GM10266 (cell line): ENCODE data around the gene DDO.

ENCODE experiments used
- DNase-seq: peaks from one replicate; pipeline ENCODE4 v3.0.0; 2012; ENCODE audit errors: extremely low spot score
- TF ChIP-seq, protein P1 (sequence below): IDR thresholded peaks from 2 replicates; pipeline ENCODE4 v1.5.1; 2012; ENCODE audit warnings: mild to moderate bottlenecking, low read depth; ENCODE audit not compliant: control insufficient read depth, insufficient read depth; ENCODE audit errors: missing control alignments

Gene DDO

DNA sequence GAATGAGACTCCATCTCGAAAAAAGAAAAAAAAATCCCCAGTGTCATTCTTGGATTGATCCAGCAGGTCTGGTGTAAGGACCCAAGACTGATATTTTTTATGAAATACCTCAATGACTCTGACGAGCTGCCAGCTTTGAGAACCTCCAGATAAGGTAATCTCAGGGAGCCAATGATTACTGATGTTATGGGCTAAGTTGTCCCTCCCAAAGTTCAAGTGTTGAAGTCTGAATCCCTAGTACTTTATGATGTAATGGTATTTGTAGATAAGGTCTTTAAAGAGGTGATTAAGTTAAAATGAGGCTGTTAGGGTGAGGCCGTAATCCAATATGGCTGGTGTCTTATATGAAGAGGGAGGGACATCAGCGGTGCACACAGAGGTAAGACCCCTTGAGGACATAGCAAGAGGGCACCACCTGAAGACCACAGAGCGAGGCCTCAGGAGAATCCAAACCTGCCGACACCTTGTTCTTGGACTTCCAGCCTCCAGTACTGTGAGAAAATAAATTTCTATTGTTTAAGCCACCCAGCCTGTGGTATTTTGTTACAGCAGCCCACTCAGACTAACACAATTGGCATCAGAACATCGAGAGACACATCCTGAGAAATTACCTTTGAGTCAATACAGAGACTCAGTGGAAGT lies 19.7 kb upstream of the DDO start:
- no peak for DNase-seq

DNA sequence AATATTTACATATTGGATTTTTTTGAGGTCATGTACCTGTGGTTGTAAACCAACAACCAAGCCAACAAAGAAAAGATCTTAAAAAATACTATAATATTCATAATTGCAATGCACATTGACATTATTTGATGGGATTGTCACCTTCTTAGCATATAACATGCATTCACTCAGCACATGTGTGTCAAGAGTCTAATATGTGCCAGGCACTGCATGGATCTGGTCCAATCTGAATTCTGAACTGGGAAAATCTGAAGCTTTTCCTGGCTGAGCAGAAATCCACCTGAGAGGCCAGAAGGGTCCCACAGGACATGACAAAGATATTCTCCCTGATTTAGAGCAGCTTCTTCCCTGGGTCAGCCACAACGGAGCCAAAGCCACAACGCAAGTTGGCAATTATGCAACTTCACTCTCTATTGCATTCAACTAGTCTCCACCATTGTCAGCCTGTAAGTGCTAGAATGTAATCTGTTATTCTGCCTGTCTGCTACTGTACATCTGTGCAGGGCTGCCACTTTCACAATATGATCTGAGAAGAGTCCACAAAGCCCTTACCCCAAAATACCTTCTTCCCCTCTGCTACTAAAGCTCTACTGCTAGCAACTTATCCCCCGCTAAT lies 17.0 kb upstream of the DDO start:
- DNase-seq = no peak
- TF ChIP-seq, protein P1, sequence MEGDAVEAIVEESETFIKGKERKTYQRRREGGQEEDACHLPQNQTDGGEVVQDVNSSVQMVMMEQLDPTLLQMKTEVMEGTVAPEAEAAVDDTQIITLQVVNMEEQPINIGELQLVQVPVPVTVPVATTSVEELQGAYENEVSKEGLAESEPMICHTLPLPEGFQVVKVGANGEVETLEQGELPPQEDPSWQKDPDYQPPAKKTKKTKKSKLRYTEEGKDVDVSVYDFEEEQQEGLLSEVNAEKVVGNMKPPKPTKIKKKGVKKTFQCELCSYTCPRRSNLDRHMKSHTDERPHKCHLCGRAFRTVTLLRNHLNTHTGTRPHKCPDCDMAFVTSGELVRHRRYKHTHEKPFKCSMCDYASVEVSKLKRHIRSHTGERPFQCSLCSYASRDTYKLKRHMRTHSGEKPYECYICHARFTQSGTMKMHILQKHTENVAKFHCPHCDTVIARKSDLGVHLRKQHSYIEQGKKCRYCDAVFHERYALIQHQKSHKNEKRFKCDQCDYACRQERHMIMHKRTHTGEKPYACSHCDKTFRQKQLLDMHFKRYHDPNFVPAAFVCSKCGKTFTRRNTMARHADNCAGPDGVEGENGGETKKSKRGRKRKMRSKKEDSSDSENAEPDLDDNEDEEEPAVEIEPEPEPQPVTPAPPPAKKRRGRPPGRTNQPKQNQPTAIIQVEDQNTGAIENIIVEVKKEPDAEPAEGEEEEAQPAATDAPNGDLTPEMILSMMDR = no peak

More for the DNA sequence above, 19.7 kb upstream of the DDO start:
- TF ChIP-seq, protein P1 = no peak

DNA sequence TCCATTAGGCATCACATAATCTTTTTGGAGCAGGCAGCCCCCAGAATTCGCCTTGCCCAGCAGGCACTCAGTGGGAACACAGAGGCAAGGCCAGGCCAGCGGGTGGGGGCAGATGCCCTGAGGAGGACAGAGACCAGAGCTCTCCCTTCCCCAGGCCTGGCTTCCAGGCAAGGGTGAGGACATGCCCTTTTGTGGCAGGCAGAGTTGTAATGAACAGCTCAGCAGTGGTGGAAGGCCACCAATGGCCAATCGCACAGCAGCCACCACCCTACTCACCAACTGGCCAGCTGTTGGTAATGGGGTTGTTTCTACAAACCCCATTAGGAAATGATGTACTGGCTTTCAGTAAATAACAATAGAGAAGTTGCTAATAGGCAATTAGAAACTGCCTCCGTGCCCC lies 15.4 kb upstream of the DDO start:
- no peak for DNase-seq
- TF ChIP-seq, protein P1 = no peak

DNA sequence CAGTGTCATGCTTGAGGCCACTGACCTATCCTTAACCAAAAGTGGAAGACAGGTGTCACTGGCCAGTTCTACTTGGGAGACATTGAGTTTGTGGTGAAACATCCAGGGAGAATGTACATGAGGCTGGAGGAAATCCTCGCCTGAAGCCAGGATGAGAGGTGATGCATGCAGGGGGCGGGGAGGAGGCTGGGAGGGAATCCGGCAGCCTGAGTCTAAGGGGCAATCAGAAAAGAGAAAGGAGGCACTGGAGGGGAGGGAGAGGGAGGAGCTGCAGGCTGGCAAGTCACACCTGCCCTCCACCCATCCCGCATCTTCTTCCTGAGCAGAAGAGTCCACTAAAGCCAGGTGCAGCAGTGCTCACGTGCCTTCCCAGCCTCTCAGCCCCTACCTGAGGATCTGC lies 14.9 kb upstream of the DDO start:
- TF ChIP-seq, protein P1 = no peak
- DNase-seq = no peak

DNA sequence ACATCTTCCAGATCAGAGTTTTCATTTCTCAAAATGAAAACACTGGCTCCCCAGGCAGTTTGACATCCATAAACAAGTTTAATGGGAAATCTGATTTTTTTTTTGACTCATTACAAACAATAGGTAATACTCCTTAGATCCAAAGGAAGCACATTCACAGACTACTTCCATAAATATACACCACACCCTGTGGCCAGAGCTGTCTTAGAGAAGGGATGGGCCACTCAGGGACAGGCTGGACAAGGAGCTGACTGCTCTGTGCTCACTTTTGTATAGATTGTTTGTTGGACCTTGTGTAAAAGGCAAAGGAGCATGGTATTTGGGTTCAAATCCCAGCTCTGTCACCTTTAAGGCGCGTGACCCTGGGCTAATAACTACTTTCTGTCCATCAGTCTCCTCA lies 12.8 kb upstream of the DDO start:
- TF ChIP-seq, protein P1 = no peak
- no peak for DNase-seq

DNA sequence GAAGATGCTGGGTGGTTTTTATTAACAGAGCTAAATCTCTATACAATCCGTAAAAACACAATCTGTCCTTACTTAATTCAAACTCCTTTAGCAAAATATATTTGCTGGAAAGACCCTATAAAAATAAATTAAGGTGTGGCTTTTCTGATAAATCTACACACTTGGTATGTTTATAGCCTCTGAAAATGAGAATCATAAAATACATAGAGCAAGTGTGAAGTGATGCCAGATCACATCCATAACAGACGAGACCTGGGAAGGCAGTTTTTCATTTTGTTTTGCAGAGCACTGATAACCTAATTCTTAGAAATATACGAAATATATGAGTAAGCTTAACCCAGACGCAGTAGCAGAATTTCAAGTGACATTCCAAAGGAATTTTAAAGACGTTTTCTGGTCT lies 10.4 kb upstream of the DDO start:
- DNase-seq = no peak
- TF ChIP-seq, protein P1 = no peak

DNA sequence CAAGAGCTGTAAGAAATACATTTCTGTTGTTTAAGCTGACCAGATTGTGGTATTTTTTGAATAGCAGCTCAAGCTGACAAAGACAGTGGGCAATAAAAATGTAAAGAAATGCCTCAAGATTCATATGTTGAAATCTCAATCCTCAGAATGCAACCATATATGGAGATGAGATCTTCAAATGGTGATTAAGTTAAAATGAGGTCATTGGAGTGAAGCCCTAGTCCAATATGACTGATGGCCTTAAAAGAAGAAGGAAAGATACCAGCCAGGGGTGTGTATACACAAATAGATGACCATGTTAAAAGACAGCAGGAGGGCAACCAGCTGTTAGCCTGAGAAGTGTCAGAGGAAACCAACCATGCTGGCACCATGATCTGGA lies 7.1 kb upstream of the DDO start:
- DNase-seq = no peak
- TF ChIP-seq, protein P1 = no peak
